HepG2 (cell line): Measurements from ENCODE around the gene XRCC2. TPM values are rescaled to one million over a fixed set of nuclear protein-coding genes. Genes with fewer than 3 reads are reported as not detected.

Source experiments
- CTCF ChIP-seq: sonication (generic); formaldehyde crosslinking; IDR thresholded peaks from 2 replicates; pipeline ENCODE4 v1.5.0; 2020; ENCODE audit warnings: mild to moderate bottlenecking, missing genetic modification reagents, moderate library complexity
- ELF3 ChIP-seq: IDR thresholded peaks from 2 replicates; pipeline ENCODE4 v1.6.1; 2016; ENCODE audit warnings: missing genetic modification reagents, missing compliant biosample characterization
- ETV5 ChIP-seq: IDR thresholded peaks from 2 replicates; pipeline ENCODE4 v1.6.1; 2018; ENCODE audit warnings: missing biosample characterization, missing genetic modification reagents, inconsistent platforms, borderline replicate concordance
- FOSL1 ChIP-seq: sonication (generic); formaldehyde crosslinking; IDR thresholded peaks from 2 replicates; pipeline ENCODE4 v1.9.0; 2021; ENCODE audit warnings: missing genetic modification reagents, borderline replicate concordance
- HOMEZ ChIP-seq: IDR thresholded peaks from 2 replicates; pipeline ENCODE4 v1.6.1; 2016; ENCODE audit warnings: low read depth
- NCOA5 ChIP-seq: sonication (generic); formaldehyde crosslinking; IDR thresholded peaks from 2 replicates; pipeline ENCODE4 v1.4.0; 2020; ENCODE audit warnings: missing genetic modification reagents
- NONO ChIP-seq, 2 experiments: fragments of 450-650 bp in 1 of 2; sonication (generic) in 1 of 2; formaldehyde crosslinking in 1 of 2; IDR thresholded peaks in 1 of 2; conservative IDR thresholded peaks in 1 of 2; 2 replicates each; pipeline versions ENCODE4 v1.6.1 to v1.8.0; 2017 to 2022; ENCODE audit warnings: mild to moderate bottlenecking in 1 of 2, missing genetic modification reagents in 1 of 2, moderate library complexity in 1 of 2
- PHF5A ChIP-seq: IDR thresholded peaks from one replicate; pipeline ENCODE4 v1.6.1; 2018; ENCODE audit warnings: low read depth, missing genetic modification reagents; ENCODE audit not compliant: unreplicated experiment
- POGZ ChIP-seq: sonication (generic); formaldehyde crosslinking; IDR thresholded peaks from 2 replicates; pipeline ENCODE4 v1.4.0; 2020; ENCODE audit warnings: mild to moderate bottlenecking, missing genetic modification reagents
- PREB ChIP-seq: sonication (generic); formaldehyde crosslinking; IDR thresholded peaks from 2 replicates; pipeline ENCODE4 v1.4.0; 2020; ENCODE audit warnings: missing genetic modification reagents
- RARA ChIP-seq: IDR thresholded peaks from 2 replicates; pipeline ENCODE4 v1.6.1; 2016; ENCODE audit warnings: missing genetic modification reagents, missing compliant biosample characterization
- RELA ChIP-seq: sonication (generic); formaldehyde crosslinking; IDR thresholded peaks from 2 replicates; pipeline ENCODE4 v1.4.0; 2020; ENCODE audit warnings: missing genetic modification reagents
- SYNCRIP ChIP-seq: fragments of 200-400 bp; formaldehyde crosslinking; IDR thresholded peaks from 2 replicates; pipeline ENCODE4 v1.6.1; 2018; ENCODE audit warnings: mild to moderate bottlenecking, low read depth, low read length; ENCODE audit not compliant: insufficient read depth
- TGIF2 ChIP-seq: IDR thresholded peaks from 2 replicates; pipeline ENCODE4 v1.6.1; 2016; ENCODE audit warnings: control low read depth, missing compliant biosample characterization
- THYN1 ChIP-seq: sonication (generic); formaldehyde crosslinking; IDR thresholded peaks from 2 replicates; pipeline ENCODE4 v1.8.1; 2023; ENCODE audit warnings: low read depth, mild to moderate bottlenecking, moderate library complexity, missing genetic modification reagents, borderline replicate concordance
- TRIM22 ChIP-seq: fragments of 450-650 bp; IDR thresholded peaks from 2 replicates; pipeline ENCODE4 v1.6.1; 2017
- XRCC5 ChIP-seq: fragments of 200-400 bp; formaldehyde crosslinking; optimal IDR thresholded peaks from 2 replicates; pipeline ENCODE3; 2017; ENCODE audit warnings: mild to moderate bottlenecking, low read length
- ZBTB10 ChIP-seq: sonication (generic); formaldehyde crosslinking; IDR thresholded peaks from 2 replicates; pipeline ENCODE4 v1.4.0; 2020; ENCODE audit warnings: missing genetic modification reagents, borderline replicate concordance
- ZNF205 ChIP-seq: IDR thresholded peaks from 2 replicates; pipeline ENCODE4 v1.6.1; 2018; ENCODE audit warnings: missing biosample characterization, missing genetic modification reagents
- ZNF232 ChIP-seq: sonication (generic); formaldehyde crosslinking; IDR thresholded peaks from 2 replicates; pipeline ENCODE4 v1.4.0; 2020; ENCODE audit warnings: missing genetic modification reagents, borderline replicate concordance
- ZNF317 ChIP-seq: sonication (generic); formaldehyde crosslinking; IDR thresholded peaks from 2 replicates; pipeline ENCODE4 v1.5.0; 2020; ENCODE audit warnings: mild to moderate bottlenecking, missing genetic modification reagents
- ZNF367 ChIP-seq: sonication (generic); formaldehyde crosslinking; IDR thresholded peaks from 2 replicates; pipeline ENCODE4 v1.4.0; 2020; ENCODE audit warnings: missing genetic modification reagents, borderline replicate concordance
- ZNF564 ChIP-seq: sonication (generic); formaldehyde crosslinking; IDR thresholded peaks from 2 replicates; pipeline ENCODE4 v1.8.1; 2023; ENCODE audit warnings: mild to moderate bottlenecking, missing genetic modification reagents
- ZNF644 ChIP-seq: IDR thresholded peaks from 2 replicates; pipeline ENCODE4 v1.6.1; 2016; ENCODE audit warnings: low read depth
- polyA plus RNA-seq, 8 experiments: library from polyadenylated mRNA; depleted of rRNA in 3 of 8; stranded (reverse) in 7 of 8; unstranded in 1 of 8; fragments of >200 nt; fragmentation: Illumina TruSeq in 4 of 8; extraction: Trizol in 4 of 8; gene quantifications; 2 replicates each; pipeline versions ENCODE4 v1.2.1 to v1.2.3, GENCODE V29; 2011 to 2016; ENCODE audit warnings: low read depth in 4 of 8, missing spikeins in 1 of 8, mixed read lengths in 1 of 8; ENCODE audit not compliant: insufficient read depth in 1 of 8
- total RNA-seq, 5 experiments: library from RNA; depleted of rRNA; stranded (reverse); fragments of >200 nt; fragmentation: Illumina TruSeq; extraction: Trizol; gene quantifications; 2 replicates each; pipeline ENCODE4 v1.2.3, GENCODE V29; 2016; ENCODE audit warnings: low read depth in 1 of 5

XRCC2 gene
- total and polyA plus RNA-seq, 2 of the 13 experiments (the other 11 are each of a cell fraction or from before 2014, with no cell fraction given), result 3.8 to 14.5 TPM

- TF ChIP-seq TRIM22 (no peak), HOMEZ (CRISPR knock-in tag) (0 out of 2 replicates have a peak, but pooled peaks have one; percentile 14), ZNF644 (CRISPR knock-in tag) (peak; percentile 65; the same call in 1 of the 2 replicates), NCOA5 (CRISPR knock-in tag) (no peak), ETV5 (CRISPR knock-in tag) (peak; percentile 31; the same call in 1 of the 2 replicates), POGZ (CRISPR knock-in tag) (0 out of 2 replicates have a peak, but pooled peaks have one; percentile 35), ZNF232 (no peak), ZNF317 (CRISPR knock-in tag) (no peak), SYNCRIP (no peak), PREB (CRISPR knock-in tag) (no peak), FOSL1 (no peak), XRCC5 (no peak), ZNF367 (CRISPR knock-in tag) (no peak), TGIF2 (CRISPR knock-in tag) (no peak), ELF3 (CRISPR knock-in tag) (0 out of 2 replicates have a peak, but pooled peaks have one; percentile 33), ZNF564 (CRISPR knock-in tag) (no peak), ZBTB10 (CRISPR knock-in tag) (no peak), PHF5A (no peak), THYN1 (CRISPR knock-in tag) (no peak), RELA (CRISPR knock-in tag) (no peak), NONO (IDR thresholded peaks at IDR 0.05) (no peak), NONO (CRISPR knock-in tag; conservative IDR thresholded peaks at IDR 0.05) (no peak), ZNF205 (CRISPR knock-in tag) (no peak), RARA (CRISPR knock-in tag) (peak; percentile 79), CTCF (no peak)
Observed at GRCh38 chr7:152664636-152665035, 11.3 kb downstream of the XRCC2 start (continued).
